Panc1 (cell line): Measurements from ENCODE around the gene P2RY2. TPM values are rescaled to one million over a fixed set of nuclear protein-coding genes. Genes with fewer than 3 reads are reported as not detected.

Experiments
- ATAC-seq: fragments of 200-7000 bp; cut with Tn5 transposase; 2 replicates; pipeline ENCODE4 v1.9.1; 2020; ENCODE audit warnings: mild to moderate bottlenecking, moderate library complexity
- BruUV-seq: library from RNA; stranded (reverse); fragments of 400-500 nt; replicated peaks from 2 replicates; lab custom pipeline; 2021; lab: Mats Ljungman, UMichigan
- CTCF ChIA-PET: fragments of 300-600 bp; sonication (Branson Sonifier 250); formaldehyde crosslinking; loops from one replicate; lab custom pipeline; 2022; ENCODE audit warnings: antibody characterized with exemption; lab: Charles Lee
- POLR2A ChIA-PET: fragments of 300-600 bp; sonication (Branson Sonifier 250); formaldehyde crosslinking; loops from one replicate; lab custom pipeline; 2022; ENCODE audit warnings: antibody characterized with exemption; lab: Charles Lee
- DNase-seq: peaks from one replicate; pipeline ENCODE4 v3.0.0-alpha.2; 2010; ENCODE audit warnings: low read depth, low spot score
- H3K27ac ChIP-seq: 2 replicates; pipeline ENCODE4 v1.5.1; 2011; ENCODE audit warnings: mild to moderate bottlenecking, low read length, inconsistent platforms
- H3K27me3 ChIP-seq: fragments of 200-500 bp; sonication (Bioruptor generic); 2 replicates; pipeline ENCODE4 v1.6.0; 2014; ENCODE audit warnings: low read length, inconsistent platforms; ENCODE audit not compliant: control insufficient read depth, insufficient read depth
- H3K36me3 ChIP-seq: fragments of 200-500 bp; sonication (Bioruptor generic); 2 replicates; pipeline ENCODE4 v1.5.1; 2014; ENCODE audit warnings: inconsistent platforms, mild to moderate bottlenecking, low read length, moderate library complexity; ENCODE audit not compliant: control insufficient read depth, insufficient read depth
- H3K4me1 ChIP-seq: 2 replicates; pipeline ENCODE4 v1.5.1; 2011; ENCODE audit warnings: inconsistent platforms, mild to moderate bottlenecking, low read length, moderate library complexity; ENCODE audit not compliant: control insufficient read depth, insufficient read depth
- H3K4me3 ChIP-seq, 2 experiments: 2 replicates each; pipeline ENCODE4 v1.5.1; 2011 to 2012; ENCODE audit warnings: low read depth in 2 of 2, low read length in 2 of 2, mild to moderate bottlenecking in 2 of 2, inconsistent platforms in 1 of 2, moderate library complexity in 1 of 2
- H3K9me3 ChIP-seq: fragments of 200-500 bp; sonication (Bioruptor generic); 2 replicates; pipeline ENCODE4 v1.5.1; 2014; ENCODE audit warnings: low read depth, mild to moderate bottlenecking, inconsistent platforms, low read length, moderate library complexity; ENCODE audit not compliant: control insufficient read depth, insufficient read depth
- CTCF ChIP-seq: fragments of 450-650 bp; IDR thresholded peaks from 2 replicates; pipeline ENCODE4 v1.5.1; 2017; ENCODE audit warnings: mild to moderate bottlenecking
- POLR2AphosphoS5 ChIP-seq: IDR thresholded peaks from 2 replicates; pipeline ENCODE4 v1.6.1; 2012; ENCODE audit warnings: mild to moderate bottlenecking, low read depth, low read length, moderate library complexity
- REST ChIP-seq, 2 experiments: IDR thresholded peaks; 2 replicates each; pipeline ENCODE4 v1.6.1; 2011 to 2012; ENCODE audit warnings: low read depth in 2 of 2, control low read depth in 1 of 2, low read length in 1 of 2, mild to moderate bottlenecking in 1 of 2, moderate library complexity in 1 of 2; ENCODE audit not compliant: insufficient read depth in 1 of 2
- SIN3A ChIP-seq: IDR thresholded peaks from 2 replicates; pipeline ENCODE4 v1.6.1; 2012; ENCODE audit warnings: low read depth, mild to moderate bottlenecking, low read length, moderate library complexity, borderline replicate concordance; ENCODE audit not compliant: insufficient read depth
- TCF7L2 ChIP-seq: IDR thresholded peaks from 2 replicates; pipeline ENCODE4 v1.6.1; 2011; ENCODE audit warnings: mild to moderate bottlenecking, low read depth, low read length, inconsistent platforms
- in situ Hi-C: cut with HindIII; loops from 2 replicates; pipeline ENCODE4 v1.10.0; 2016; ENCODE audit warnings: low sequenced_read_pairs, low pct_unique_long_range_greater_than_20kb
- intact Hi-C: fragments of 100-400 bp; cut with micrococcal nuclease; formaldehyde crosslinking; loops from one replicate; pipeline ENCODE4 v1.10.0; 2022; ENCODE audit not compliant: unreplicated experiment
- total RNA-seq: library from RNA; stranded (reverse); gene quantifications from one replicate; pipeline ENCODE4 v1.2.1, GENCODE V29; 2021; ENCODE audit not compliant: unreplicated experiment

P2RY2 gene
- total RNA-seq, 1 experiment from 2014 or later, result 2.4 TPM

- DNase-seq (no peak), ATAC-seq (no peak)
- ChIA-PET CTCF (no interaction called here), POLR2A (no interaction called here)
- no peak for TF ChIP-seq POLR2AphosphoS5
- no peak for TF ChIP-seq REST (IDR thresholded peaks at IDR 0.05; ENCODE audit: insufficient read depth in 1 of 2, low read depth in 2 of 2, low read length in 1 of 2)
- TF ChIP-seq SIN3A, result no peak
- TF ChIP-seq TCF7L2, result no peak
- no peak for TF ChIP-seq CTCF
- Histone ChIP-seq H3K27ac (no peak overlapping the region), H3K27me3 (no peaks in the 10 kb centered on the region; the same call in 1 of the 2 replicates), H3K4me3 (no peak overlapping the region), H3K9me3 (no peaks in the 10 kb centered on the region), H3K36me3 (no peaks in the 10 kb centered on the region), H3K4me1 (peaks cover 6% of the 10 kb centered on the region; the same call in 1 of the 2 replicates)
- in situ Hi-C loops (no loop called here), intact Hi-C loops (no loop called here)
- BruUV-seq, result no TSS peak
These were observed 1.6 kb downstream of the P2RY2 start for GRCh38 chr11:73219396-73220285.

GRCh38 chr11:73221451-73221850, 3.4 kb downstream of the P2RY2 start:
- Histone ChIP-seq H3K27me3 (no peaks in the 10 kb centered on the region; the same call in 1 of the 2 replicates), H3K4me1 (peaks cover 6% of the 10 kb centered on the region; the same call in 1 of the 2 replicates), H3K9me3 (no peaks in the 10 kb centered on the region), H3K36me3 (no peaks in the 10 kb centered on the region), H3K4me3 (no peak overlapping the region), H3K27ac (no peak overlapping the region)
- ChIA-PET POLR2A (no interaction called here), CTCF (no interaction called here)
- no peak for ATAC-seq
- DNase-seq, result no peak
- in situ Hi-C loops (no loop called here), intact Hi-C loops (no loop called here)
- no TSS peak for BruUV-seq
- no peak for TF ChIP-seq POLR2AphosphoS5
- no peak for TF ChIP-seq TCF7L2
- TF ChIP-seq REST (IDR thresholded peaks at IDR 0.05; ENCODE audit: insufficient read depth in 1 of 2, low read depth in 2 of 2, low read length in 1 of 2), result no peak
- TF ChIP-seq SIN3A, result no peak
- no peak for TF ChIP-seq CTCF
